HG02970 (cell line): ENCODE measurements around the gene TGM3.
"Not testable (repeated sequence)": the region's sequence is repeated elsewhere in the genome, so short reads cannot be mapped to it uniquely, and the experiment has no call there.

Experiments used
- ATAC-seq: cut with Tn5 transposase; IDR thresholded peaks from one replicate; pipeline ENCODE4 v1.9.1; 2021; ENCODE audit warnings: mild to moderate bottlenecking, moderate library complexity, moderate number of reproducible peaks; ENCODE audit not compliant: unreplicated experiment, low FRiP score

Gene TGM3, protein sequence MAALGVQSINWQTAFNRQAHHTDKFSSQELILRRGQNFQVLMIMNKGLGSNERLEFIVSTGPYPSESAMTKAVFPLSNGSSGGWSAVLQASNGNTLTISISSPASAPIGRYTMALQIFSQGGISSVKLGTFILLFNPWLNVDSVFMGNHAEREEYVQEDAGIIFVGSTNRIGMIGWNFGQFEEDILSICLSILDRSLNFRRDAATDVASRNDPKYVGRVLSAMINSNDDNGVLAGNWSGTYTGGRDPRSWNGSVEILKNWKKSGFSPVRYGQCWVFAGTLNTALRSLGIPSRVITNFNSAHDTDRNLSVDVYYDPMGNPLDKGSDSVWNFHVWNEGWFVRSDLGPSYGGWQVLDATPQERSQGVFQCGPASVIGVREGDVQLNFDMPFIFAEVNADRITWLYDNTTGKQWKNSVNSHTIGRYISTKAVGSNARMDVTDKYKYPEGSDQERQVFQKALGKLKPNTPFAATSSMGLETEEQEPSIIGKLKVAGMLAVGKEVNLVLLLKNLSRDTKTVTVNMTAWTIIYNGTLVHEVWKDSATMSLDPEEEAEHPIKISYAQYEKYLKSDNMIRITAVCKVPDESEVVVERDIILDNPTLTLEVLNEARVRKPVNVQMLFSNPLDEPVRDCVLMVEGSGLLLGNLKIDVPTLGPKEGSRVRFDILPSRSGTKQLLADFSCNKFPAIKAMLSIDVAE

DNA sequence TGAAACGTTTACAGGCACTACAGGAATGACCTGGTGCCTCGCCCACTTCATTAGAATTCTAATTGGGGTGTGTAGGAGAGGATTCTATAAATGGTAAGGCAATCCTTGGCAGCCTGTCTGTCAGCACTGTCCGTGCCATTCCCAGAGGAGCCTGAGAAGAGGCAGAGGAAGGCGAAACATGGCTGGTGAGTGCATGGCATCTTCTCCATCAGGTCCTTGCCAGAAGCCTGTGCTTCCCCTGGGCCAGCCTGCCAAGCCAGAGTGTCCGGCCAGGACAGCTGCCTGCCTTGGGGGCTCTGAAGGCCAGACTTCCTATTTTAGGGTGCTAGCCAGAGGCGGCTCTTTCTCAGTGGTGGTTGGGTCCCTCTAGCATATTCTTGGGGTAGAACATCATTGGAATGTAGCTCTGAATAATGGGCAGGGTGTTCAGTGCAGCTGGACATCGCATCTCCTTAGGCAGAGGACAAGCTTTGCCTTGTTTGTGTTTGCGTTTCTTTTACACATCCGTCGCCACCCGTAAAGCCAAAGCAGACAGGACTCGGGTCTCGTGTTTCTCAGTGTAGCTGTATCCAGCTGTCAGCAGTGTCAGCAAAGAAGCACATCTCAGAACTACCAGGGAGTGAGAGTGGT is at the start of gene TGM3:
Gene TGM3, plus strand, starts transcription at position 116 of the 630 bp plus-strand sequence. Its CDS starts 63 bp downstream, at position 179.
- ATAC-seq: no peak

DNA sequence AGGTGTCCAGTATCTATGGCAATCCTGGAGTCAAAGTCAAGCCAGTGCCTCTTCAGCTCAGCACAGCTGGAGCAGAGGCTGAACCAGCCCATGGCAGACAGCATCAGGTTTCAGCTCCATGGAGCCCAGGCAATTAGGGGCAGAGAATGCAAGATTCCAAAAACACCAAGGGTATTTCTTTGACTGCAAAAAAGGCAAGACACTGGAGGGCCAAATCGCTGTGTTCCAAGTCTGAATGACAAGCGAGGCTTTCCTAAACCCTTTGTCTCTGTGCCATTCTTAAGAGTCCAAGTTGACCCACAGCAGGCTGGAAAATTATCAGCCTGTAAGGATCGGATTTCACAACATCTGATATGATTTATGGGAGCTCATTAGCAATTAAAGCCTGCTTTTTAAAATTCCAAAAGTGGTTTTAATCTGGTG is 49.7 kb upstream of the TGM3 start:
- no peak for ATAC-seq

DNA sequence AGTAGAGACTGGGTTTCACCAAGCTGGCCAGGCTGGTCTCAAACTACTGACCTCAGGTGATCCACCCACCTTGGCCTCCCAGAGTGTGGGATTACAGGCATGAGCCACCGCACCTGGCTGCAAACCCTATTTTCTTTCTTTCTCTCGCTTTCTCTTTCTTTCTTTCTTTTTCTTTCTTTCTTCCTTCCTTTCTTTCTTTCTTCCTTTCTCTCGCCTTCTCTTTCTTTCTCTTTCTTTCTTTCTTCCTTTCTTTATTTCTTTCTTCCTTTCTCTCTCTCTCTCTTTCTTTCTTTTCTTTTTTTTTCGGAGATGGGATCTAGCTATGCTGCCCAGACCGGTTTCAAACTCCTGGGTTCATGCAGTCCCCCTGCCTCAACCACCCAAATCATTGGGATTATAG is 47.0 kb upstream of the TGM3 start:
- no peak for ATAC-seq

DNA sequence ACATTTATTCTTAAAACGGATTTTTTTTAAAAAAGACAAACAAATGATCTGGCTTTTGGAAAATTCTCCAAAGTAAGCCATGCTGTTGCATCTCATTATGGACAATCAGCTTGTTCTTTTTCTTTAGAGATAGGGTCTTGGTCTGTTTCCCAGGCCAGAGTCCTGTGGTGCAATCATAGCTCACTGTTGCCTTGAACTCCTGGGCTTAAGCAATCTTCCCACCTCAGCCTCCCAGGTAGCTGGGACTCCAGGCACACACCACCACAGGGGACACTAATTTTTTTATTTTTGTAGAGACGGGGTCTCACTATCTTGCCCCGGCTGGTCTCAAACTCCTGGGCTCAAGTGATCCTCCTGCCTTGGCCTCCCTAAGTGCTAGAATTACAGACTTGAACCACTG is 45.9 kb upstream of the TGM3 start:
- ATAC-seq: no peak

- ATAC-seq: no peak
Measured at GRCh38 chr20:2252419-2252997, 43.3 kb upstream of the TGM3 start.

DNA sequence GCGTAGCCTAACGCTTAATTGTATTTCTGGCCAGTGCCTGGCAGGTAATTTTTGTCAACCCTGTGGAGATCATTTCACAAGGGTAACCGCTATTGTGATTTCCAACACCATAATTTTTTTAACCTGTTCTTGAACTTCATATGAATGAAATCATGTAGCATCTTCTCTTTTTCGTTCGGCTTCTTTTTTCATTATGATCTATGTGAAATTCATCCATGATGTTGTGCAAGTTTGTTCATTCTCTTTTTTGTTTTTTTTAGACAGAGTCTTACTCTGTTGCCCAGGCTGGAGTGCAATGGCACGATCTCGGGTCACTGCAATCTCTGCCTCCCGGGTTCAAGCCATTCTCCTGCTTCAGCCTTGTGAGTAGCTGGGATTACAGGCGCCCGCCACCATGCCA is 42.5 kb upstream of the TGM3 start:
- no peak for ATAC-seq

DNA sequence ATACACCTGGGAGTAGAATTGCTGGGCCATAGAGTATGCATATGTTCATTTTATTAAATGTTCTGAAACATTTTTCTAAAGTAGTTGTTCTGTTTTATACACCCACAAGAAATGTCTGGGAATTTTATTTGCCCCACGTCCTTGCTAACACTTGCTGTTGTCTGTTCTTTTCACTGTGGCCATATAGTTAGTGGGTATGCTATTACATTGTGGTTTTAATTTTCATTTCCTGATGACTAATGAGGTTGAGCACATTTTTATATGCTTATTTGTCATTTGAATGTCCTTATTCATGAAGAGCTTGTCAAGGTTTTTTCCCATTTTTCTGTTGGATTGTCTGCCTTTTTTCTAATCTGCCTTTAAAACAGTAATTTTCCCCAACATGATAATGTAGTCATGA is 41.5 kb upstream of the TGM3 start:
- no peak for ATAC-seq

GRCh38 chr20:2255926-2256531 is 39.8 kb upstream of the TGM3 start:
- no peak for ATAC-seq

DNA sequence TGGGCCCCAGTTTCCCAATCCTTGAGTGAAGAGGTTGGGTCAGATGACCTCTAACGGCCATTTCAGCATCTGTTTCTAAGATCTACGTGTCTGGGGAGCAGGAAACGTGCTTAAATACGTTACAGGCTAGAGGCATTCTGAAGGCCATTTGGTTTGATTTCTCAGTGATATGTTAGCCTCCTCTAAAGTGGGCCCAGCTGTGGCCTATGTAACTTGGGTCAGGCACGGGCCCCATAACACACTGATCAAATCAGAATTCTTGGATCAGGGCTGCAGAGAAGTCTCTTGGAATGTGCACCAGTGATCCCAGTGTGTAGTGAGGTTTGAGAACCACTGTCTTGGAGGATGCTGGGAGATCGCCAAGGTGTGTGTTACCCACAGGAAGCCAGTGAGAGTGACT is 36.1 kb upstream of the TGM3 start:
- no peak for ATAC-seq

DNA sequence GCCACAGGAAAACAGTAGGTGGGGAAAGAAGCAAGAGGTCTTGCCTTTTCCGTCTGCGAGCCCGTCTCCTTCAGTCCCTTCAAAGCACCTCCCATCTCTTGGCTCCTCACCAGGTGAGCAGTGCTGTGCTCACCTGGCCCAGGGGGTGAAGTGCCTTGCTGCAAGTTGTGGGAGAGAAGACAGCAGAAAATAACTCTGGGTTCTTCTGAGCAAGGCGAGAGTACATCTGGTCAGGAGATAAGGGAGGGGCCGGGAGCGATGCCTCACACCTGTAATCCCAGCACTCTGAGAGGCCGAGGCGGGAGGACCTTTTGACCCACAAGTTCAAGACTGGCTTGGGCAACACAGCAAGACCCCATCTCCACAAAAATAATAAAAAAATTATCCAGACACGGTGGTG is 35.6 kb upstream of the TGM3 start:
- ATAC-seq: no peak

- no peak for ATAC-seq
Measured at GRCh38 chr20:2261046-2261485, 34.7 kb upstream of the TGM3 start.

- no peak for ATAC-seq
Measured at GRCh38 chr20:2261629-2262028, 34.2 kb upstream of the TGM3 start.

DNA sequence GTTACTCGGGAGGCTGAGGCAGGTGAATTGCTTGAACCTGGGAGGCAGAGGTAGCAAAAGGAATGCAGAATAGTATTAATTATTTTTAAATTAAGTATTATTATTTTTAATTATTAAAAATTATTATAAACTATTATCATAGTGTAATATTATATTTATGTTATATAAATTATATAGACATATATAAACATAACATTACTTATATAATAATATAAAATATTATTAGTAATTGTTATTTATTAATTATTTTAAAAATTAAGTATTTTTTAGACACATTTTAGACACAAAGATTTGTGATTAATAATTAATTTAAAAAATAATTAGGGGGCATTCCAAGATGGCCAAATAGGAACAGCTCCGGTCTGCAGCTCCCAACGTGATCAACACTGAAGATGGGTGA is 31.7 kb upstream of the TGM3 start:
- ATAC-seq: no peak

GRCh38 chr20:2264621-2265374 is 31.0 kb upstream of the TGM3 start:
- ATAC-seq: not testable (repeated sequence)

DNA sequence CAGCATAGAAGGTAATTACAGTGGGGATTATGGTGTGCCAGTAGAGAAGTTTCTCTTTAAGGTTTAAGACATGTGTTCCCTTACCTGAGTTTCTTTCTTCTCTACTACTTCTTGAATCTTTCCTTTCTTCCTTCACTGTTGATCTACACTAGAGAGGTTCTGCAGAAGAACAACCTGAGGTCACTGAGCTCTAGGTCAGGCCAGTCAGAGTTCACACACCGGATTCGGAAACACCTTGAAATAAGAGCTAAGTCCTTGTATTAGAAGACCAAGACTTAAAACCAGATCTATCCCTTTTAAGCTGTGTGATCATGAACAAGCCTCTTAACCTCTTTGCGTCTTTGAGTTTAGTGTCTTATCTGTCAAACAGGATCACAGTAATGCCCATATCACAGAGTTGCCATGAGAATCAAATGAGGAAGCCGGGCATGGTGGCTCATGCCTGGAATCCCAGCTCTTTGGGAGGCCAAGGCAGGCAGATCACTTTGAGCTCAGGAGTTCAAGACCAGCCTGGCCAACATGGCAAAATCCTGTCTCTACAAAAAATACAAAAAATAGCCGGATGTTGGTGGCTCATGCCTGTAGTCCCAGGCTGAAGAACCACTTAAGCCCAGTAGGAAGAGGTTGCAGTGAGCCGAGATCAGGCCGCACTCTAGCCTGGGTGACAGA is 22.0 kb upstream of the TGM3 start:
- ATAC-seq: no peak

- no peak for ATAC-seq
Measured at GRCh38 chr20:2276015-2276414, 19.8 kb upstream of the TGM3 start.

GRCh38 chr20:2279253-2279779 is 16.5 kb upstream of the TGM3 start:
- no peak for ATAC-seq

- ATAC-seq: no peak
Measured at GRCh38 chr20:2280082-2280481, 15.7 kb upstream of the TGM3 start.

- no peak for ATAC-seq
Measured at GRCh38 chr20:2281563-2281962, 14.2 kb upstream of the TGM3 start.
